WTC11 (cell line): Measurements from ENCODE around the gene BZW2. TPM values are rescaled to one million over a fixed set of nuclear protein-coding genes. Genes with fewer than 3 reads are reported as not detected.

Source experiments
- ATAC-seq: fragments of 200-7000 bp; cut with Tn5 transposase; 2 replicates; pipeline ENCODE4 v1.10.0; 2021; ENCODE audit warnings: mild to moderate bottlenecking, moderate library complexity
- CTCF ChIA-PET: fragments of 300-600 bp; sonication (Branson Sonifier 250); formaldehyde crosslinking; loops from one replicate; lab custom pipeline; 2021; ENCODE audit warnings: antibody characterized with exemption; lab: Charles Lee
- POLR2A ChIA-PET: fragments of 350-600 bp; sonication (Branson Sonifier 250); formaldehyde crosslinking; loops from one replicate; lab custom pipeline; 2021; ENCODE audit warnings: antibody characterized with exemption; lab: Charles Lee
- DNase-seq: peaks from one replicate; pipeline ENCODE4 v3.0.0; 2021; ENCODE audit warnings: low spot score
- H3K27ac Mint-ChIP-seq: 2 replicates; pipeline ENCODE4 v1.8.0; 2021; ENCODE audit warnings: mixed read lengths
- H3K27me3 Mint-ChIP-seq: 2 replicates; pipeline ENCODE4 v1.8.0; 2021; ENCODE audit warnings: low read depth, mild to moderate bottlenecking, moderate library complexity, mixed read lengths
- H3K36me3 Mint-ChIP-seq: 2 replicates; pipeline ENCODE4 v1.8.0; 2021; ENCODE audit warnings: mixed read lengths
- H3K4me1 Mint-ChIP-seq: 2 replicates; pipeline ENCODE4 v1.8.0; 2022; ENCODE audit warnings: mixed read lengths
- H3K4me3 Mint-ChIP-seq: 2 replicates; pipeline ENCODE4 v1.8.0; 2021; ENCODE audit warnings: mild to moderate bottlenecking, moderate library complexity, mixed read lengths
- H3K9me3 Mint-ChIP-seq: 2 replicates; pipeline ENCODE4 v1.8.0; 2021; ENCODE audit warnings: mixed read lengths
- ARID4B ChIP-seq: sonication (generic); formaldehyde crosslinking; IDR thresholded peaks from 2 replicates; pipeline ENCODE4 v1.8.0; 2023; ENCODE audit warnings: missing genetic modification reagents, mild to moderate bottlenecking, borderline replicate concordance
- ATF1 ChIP-seq: sonication (generic); formaldehyde crosslinking; IDR thresholded peaks from 2 replicates; pipeline ENCODE4 v1.8.1; 2023; ENCODE audit warnings: mild to moderate bottlenecking, moderate library complexity, missing genetic modification reagents
- ATF2 ChIP-seq: sonication (generic); formaldehyde crosslinking; IDR thresholded peaks from 2 replicates; pipeline ENCODE4 v1.8.1; 2022; ENCODE audit warnings: low read depth, missing genetic modification reagents, borderline replicate concordance
- E2F4 ChIP-seq: sonication (generic); formaldehyde crosslinking; IDR thresholded peaks from 2 replicates; pipeline ENCODE4 v1.8.1; 2022; ENCODE audit warnings: low read depth, mild to moderate bottlenecking, moderate library complexity, missing genetic modification reagents, borderline replicate concordance
- E2F5 ChIP-seq: sonication (generic); formaldehyde crosslinking; IDR thresholded peaks from 2 replicates; pipeline ENCODE4 v1.8.1; 2022; ENCODE audit warnings: mild to moderate bottlenecking, moderate library complexity, missing genetic modification reagents
- FOXK1 ChIP-seq: sonication (generic); formaldehyde crosslinking; IDR thresholded peaks from 2 replicates; pipeline ENCODE4 v1.8.0; 2022; ENCODE audit warnings: mild to moderate bottlenecking, moderate library complexity, missing genetic modification reagents
- FOXP1 ChIP-seq: sonication (generic); formaldehyde crosslinking; IDR thresholded peaks from 2 replicates; pipeline ENCODE4 v1.8.0; 2022; ENCODE audit warnings: missing genetic modification reagents, mild to moderate bottlenecking, moderate library complexity, borderline replicate concordance
- HMGA2 ChIP-seq: fragments of 250-450 bp; sonication (Bioruptor Pico); IDR thresholded peaks from 2 replicates; pipeline ENCODE4 v1.4.0; 2021; ENCODE audit warnings: mild to moderate bottlenecking, moderate library complexity
- HMGXB4 ChIP-seq: sonication (generic); formaldehyde crosslinking; IDR thresholded peaks from 2 replicates; pipeline ENCODE4 v1.8.1; 2023; ENCODE audit warnings: mild to moderate bottlenecking, moderate library complexity, missing genetic modification reagents
- KAT7 ChIP-seq: sonication (generic); formaldehyde crosslinking; IDR thresholded peaks from 2 replicates; pipeline ENCODE4 v1.8.1; 2023; ENCODE audit warnings: missing genetic modification reagents, mild to moderate bottlenecking, borderline replicate concordance
- NR1H2 ChIP-seq: sonication (generic); formaldehyde crosslinking; IDR thresholded peaks from 2 replicates; pipeline ENCODE4 v1.9.0; 2021; ENCODE audit warnings: mild to moderate bottlenecking, moderate library complexity, missing genetic modification reagents
- NR2C2 ChIP-seq: sonication (generic); formaldehyde crosslinking; IDR thresholded peaks from 2 replicates; pipeline ENCODE4 v1.8.0; 2022; ENCODE audit warnings: mild to moderate bottlenecking, missing genetic modification reagents
- PREB ChIP-seq: sonication (generic); formaldehyde crosslinking; IDR thresholded peaks from 2 replicates; pipeline ENCODE4 v1.8.1; 2022; ENCODE audit warnings: mild to moderate bottlenecking, missing genetic modification reagents, moderate library complexity, borderline replicate concordance
- PRRX2 ChIP-seq: fragments of 250-450 bp; sonication (Bioruptor Pico); IDR thresholded peaks from 2 replicates; pipeline ENCODE4 v1.8.0; 2021; ENCODE audit warnings: mild to moderate bottlenecking
- ZMAT4 ChIP-seq: fragments of 250-450 bp; sonication (Bioruptor Pico); IDR thresholded peaks from 2 replicates; pipeline ENCODE4 v1.9.0; 2021; ENCODE audit warnings: mild to moderate bottlenecking
- ZNF121 ChIP-seq: sonication (generic); formaldehyde crosslinking; IDR thresholded peaks from 2 replicates; pipeline ENCODE4 v1.8.0; 2023; ENCODE audit warnings: missing genetic modification reagents
- ZNF425 ChIP-seq: fragments of 250-450 bp; sonication (Bioruptor Pico); conservative IDR thresholded peaks from 2 replicates; pipeline ENCODE4 v1.9.0; 2021; ENCODE audit warnings: mild to moderate bottlenecking
- total RNA-seq: library from RNA; stranded (reverse); gene quantifications from 3 replicates; pipeline ENCODE4 v1.2.3, GENCODE V29; 2021

Gene BZW2
- total RNA-seq, 1 experiment from 2014 or later: 105 TPM

GRCh38 chr7:16691241-16691640 is 45.3 kb downstream of the BZW2 start:
- H3K9me3 Mint-ChIP-seq: no peaks in the 10 kb centered on the region
- ChIA-PET POLR2A (no interaction called here), CTCF (no interaction called here)
- ATAC-seq (no peak), DNase-seq (no peak)
- no peaks in the 10 kb centered on the region for H3K4me1 Mint-ChIP-seq
- TF ChIP-seq ZNF425: no peak
- TF ChIP-seq E2F4 (CRISPR knock-in tag): no peak
- TF ChIP-seq FOXK1 (CRISPR knock-in tag): no peak
- no peak for TF ChIP-seq E2F5 (CRISPR knock-in tag)
- no peak for TF ChIP-seq HMGXB4 (CRISPR knock-in tag)
- TF ChIP-seq HMGA2 (CRISPR knock-in tag): no peak
- TF ChIP-seq ATF2 (CRISPR knock-in tag): no peak
- no peak for TF ChIP-seq PREB
- no peak overlapping the region for H3K27ac Mint-ChIP-seq
- peaks cover 57% of the 10 kb centered on the region for H3K36me3 Mint-ChIP-seq
- H3K27me3 Mint-ChIP-seq: no peaks in the 10 kb centered on the region
- no peak overlapping the region for H3K4me3 Mint-ChIP-seq

- H3K27ac Mint-ChIP-seq: no peak overlapping the region
- POLR2A ChIA-PET: no interaction called here
- no peaks in the 10 kb centered on the region for H3K4me1 Mint-ChIP-seq
- ATAC-seq: no peak
- no peaks in the 10 kb centered on the region for H3K27me3 Mint-ChIP-seq
- no peak overlapping the region for H3K4me3 Mint-ChIP-seq
- no peak for TF ChIP-seq KAT7 (CRISPR knock-in tag)
- no peak for DNase-seq
- CTCF ChIA-PET: interaction anchor here (0.6 to 1.9 kb wide), 3 partner anchors 77 to 107 kb away, joined by 3 to 7 read pairs (median 3); no protein-coding TSS in a partner anchor
- H3K36me3 Mint-ChIP-seq: peaks cover 71% of the 10 kb centered on the region
- H3K9me3 Mint-ChIP-seq: no peaks in the 10 kb centered on the region
Measured at GRCh38 chr7:16693601-16694318, 47.8 kb downstream of the BZW2 start.

- POLR2A ChIA-PET: no interaction called here
- no peak overlapping the region for H3K4me3 Mint-ChIP-seq
- no peaks in the 10 kb centered on the region for H3K27me3 Mint-ChIP-seq
- H3K27ac Mint-ChIP-seq: no peak overlapping the region
- H3K4me1 Mint-ChIP-seq: no peaks in the 10 kb centered on the region
- CTCF ChIA-PET: interaction anchor here (0.7 to 1.9 kb wide), 7 partner anchors 10 to 130 kb away, joined by 3 to 9 read pairs (median 4); partner anchors contain the start of gene TSPAN13
- no peaks in the 10 kb centered on the region for H3K9me3 Mint-ChIP-seq
- DNase-seq: no peak
- peaks cover 74% of the 10 kb centered on the region for H3K36me3 Mint-ChIP-seq
- ATAC-seq: no peak; the same call in 1 of the 2 replicates
- TF ChIP-seq NR2C2 (CRISPR knock-in tag): no peak
- TF ChIP-seq PRRX2 (CRISPR knock-in tag): no peak
- no peak for TF ChIP-seq ZNF121
- no peak for TF ChIP-seq ATF1
- TF ChIP-seq ARID4B: no peak
- no peak for TF ChIP-seq ZMAT4 (CRISPR knock-in tag)
- no peak for TF ChIP-seq FOXP1 (CRISPR knock-in tag)
- TF ChIP-seq NR1H2 (CRISPR knock-in tag): no peak
Measured at GRCh38 chr7:16694806-16695205, 48.8 kb downstream of the BZW2 start.
